HG03571 (cell line): ENCODE results near the gene IRF1.

Experiments
- ATAC-seq: cut with Tn5 transposase; IDR thresholded peaks from one replicate; pipeline ENCODE4 v1.9.1; 2021; ENCODE audit not compliant: unreplicated experiment

Gene IRF1

GRCh38 chr5:132500931-132501628 lies 10.5 kb upstream of the IRF1 start:
- peak; percentile 26 for ATAC-seq

DNA sequence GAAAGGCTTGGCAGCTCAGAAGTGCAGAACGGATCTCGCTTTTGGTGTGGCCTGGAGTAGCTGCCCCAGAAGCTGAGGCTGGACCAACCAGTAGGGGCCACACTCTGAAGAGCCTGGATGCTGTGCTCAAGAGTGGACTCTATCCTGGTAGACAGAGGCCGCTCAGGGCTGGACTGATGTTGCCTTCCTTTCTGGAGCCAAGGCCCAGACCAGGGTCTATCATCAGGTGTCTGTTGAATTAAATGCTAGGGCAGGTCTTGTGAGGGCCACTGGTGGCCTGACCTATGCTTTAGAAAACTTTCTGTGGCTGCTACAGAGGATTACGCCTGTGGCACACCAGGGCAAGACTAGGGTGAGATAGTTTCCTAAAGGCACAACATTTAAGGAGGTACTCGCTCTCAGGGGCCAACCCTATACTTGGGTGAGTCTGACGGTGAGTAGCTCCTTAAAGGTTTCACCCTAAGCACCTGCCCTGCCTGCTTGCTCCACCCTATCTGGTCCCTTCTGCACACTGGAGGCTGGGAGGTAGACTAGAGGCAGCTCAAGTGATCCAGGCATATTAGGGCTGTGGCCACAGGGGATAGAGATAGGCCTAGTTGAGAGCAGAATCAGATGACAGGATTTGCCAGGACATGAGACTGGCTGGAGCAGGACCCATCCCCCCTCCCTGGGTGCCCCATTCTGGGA lies 9.8 kb upstream of the IRF1 start:
- no peak for ATAC-seq

GRCh38 chr5:132499440-132500243 lies 9.1 kb upstream of the IRF1 start:
- no peak for ATAC-seq

GRCh38 chr5:132498686-132499271 lies 8.2 kb upstream of the IRF1 start:
- ATAC-seq = no peak

GRCh38 chr5:132498152-132498551 lies 7.6 kb upstream of the IRF1 start:
- no peak for ATAC-seq

DNA sequence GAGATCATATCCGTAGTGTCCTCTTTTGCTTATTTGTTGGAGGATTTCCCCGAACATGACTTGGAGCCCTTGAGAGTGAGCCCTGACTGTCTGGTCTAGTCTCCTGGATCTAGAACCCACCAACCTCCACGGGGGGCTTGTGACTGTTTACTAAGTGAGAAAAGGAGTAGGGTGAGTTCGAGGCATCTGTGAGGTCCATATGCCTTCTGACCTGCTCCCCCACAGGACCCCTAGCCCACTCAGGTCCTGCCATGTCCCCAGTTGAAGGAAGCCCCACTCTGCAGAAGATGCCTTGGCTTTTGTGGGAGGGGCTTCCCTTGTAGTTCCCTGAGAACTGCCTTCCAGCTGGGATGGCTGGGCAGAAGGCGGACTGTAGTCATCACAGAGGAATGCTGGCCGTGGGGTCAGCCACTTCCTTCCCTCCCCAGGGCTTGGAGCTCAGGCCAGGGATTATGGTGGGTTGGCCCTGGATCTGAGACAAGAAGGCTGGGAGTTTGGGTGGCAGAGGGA lies 7.0 kb upstream of the IRF1 start:
- no peak for ATAC-seq

DNA sequence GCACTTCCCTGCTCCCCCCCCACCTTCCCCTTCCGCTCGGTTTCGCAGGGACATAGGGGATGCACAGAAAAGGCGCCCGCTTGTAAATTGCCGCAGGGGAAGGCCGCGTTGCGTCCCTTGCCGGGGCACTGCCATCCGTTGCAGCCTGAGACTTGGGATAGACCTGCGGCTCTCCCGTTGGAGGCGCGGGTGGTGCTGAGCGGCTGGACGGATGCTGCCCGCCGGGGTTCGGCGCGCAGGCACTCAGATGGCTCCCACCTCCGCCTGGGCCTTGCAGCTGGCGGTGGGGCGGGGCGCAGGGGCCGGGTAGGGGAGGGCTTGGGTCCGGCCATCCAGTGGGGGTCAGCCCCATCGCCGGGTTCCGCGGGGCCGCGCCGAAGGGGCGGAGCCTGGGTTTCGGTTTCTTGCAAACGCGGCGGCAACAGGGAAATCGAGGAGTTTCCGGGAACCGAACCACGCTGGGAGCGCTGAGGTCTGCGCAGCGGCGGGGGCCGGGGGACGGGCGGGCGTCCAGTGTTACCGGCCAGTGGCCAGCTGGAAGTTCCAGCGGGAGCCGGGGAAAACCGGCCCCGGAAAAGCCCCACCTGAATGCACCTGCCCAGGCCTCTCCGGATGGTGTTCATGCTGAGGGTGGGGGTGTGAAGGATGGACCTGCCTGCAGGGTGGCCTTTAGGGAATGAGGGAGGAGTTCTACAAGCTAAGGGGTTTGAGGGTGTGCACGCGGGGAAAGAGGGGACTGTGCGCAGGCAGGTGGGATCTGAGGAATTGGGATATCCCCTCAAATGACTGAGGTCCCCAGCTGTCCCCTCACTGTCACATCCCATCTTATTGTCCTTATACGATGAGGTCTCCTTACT lies 6.3 kb upstream of the IRF1 start:
- peak; percentile 42 for ATAC-seq

GRCh38 chr5:132496191-132496630 lies 5.6 kb upstream of the IRF1 start:
- peak; percentile 32 for ATAC-seq

DNA sequence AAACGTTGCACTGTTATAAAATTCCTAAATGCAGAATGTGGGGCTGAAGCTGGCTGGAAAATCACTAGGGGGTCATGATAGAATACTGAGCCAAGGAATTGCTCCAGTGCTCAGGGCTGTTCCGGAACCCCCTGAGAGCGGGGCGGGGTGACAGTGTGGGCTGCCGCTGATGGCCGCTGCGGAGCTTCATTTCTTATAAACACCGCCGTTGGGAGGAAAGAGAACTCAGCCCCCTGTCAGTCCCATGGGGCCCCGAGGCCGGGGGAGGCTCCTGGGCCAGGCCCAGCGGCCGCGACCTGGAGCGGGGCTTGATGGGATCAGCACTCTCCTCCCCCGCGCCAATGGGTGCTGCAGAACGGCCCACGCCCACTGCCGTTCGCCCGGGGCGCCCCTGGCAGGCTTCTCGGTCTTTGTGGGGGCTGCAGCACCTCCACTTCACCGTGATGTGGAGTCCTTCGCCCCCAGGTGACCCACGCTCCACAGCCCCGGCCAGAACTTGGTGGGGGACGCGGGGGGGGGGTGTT lies 5.2 kb upstream of the IRF1 start:
- ATAC-seq = peak; percentile 22

- no peak for ATAC-seq
These were observed 3.2 kb upstream of the IRF1 start for GRCh38 chr5:132493821-132494220.

DNA sequence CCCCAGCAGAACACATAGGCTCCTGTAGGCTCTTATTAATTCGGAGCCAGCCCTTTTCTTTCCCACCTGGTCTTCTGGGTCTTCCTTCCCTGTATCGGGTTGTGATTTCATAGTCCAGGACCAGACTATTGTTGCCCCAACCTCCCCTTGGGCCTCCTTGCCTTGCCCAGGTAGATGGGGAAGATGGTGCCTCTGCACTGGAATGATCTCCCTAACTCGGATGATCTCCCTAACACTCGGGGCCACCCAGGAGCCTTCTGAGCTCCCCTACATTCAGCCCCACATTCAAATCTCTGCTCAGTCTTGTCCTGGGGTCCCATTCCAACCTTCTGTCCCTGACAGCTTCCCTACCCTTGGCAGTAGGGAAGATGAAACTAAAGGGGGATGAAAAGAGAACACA lies 2.7 kb upstream of the IRF1 start:
- no peak for ATAC-seq

DNA sequence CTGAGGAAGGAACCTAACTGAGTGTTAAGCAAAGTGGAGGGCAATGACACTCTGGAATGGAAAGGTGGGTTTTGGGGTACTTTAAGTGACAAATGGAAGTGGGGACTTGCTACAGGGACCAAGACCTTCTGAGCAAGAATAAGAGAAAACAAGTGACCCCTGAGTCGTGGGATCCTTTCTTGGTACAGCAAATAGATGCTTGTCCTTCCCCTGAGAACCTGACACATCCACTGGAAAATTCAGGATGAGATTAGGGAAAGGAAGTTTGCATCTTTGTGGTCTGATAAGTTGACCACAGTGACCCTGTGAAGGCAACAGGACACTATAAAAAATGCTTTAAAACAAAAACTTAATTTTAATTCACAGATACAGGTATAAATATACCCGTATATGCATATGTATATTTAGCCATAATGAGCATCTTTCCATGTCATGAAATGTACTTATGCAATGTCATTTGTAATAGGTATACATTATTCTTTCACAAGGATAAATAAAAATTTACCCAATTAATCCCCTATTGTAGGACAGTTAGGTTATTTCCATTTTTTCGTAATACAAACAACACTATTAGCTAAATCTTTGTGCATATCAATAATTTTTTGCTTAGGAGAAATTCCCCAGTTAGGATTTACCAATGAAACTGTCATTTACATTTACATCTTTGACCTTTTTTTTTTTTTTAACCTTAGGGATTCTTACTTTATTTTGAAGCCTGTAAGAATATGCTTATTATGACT lies 2.0 kb upstream of the IRF1 start:
- ATAC-seq = no peak

DNA sequence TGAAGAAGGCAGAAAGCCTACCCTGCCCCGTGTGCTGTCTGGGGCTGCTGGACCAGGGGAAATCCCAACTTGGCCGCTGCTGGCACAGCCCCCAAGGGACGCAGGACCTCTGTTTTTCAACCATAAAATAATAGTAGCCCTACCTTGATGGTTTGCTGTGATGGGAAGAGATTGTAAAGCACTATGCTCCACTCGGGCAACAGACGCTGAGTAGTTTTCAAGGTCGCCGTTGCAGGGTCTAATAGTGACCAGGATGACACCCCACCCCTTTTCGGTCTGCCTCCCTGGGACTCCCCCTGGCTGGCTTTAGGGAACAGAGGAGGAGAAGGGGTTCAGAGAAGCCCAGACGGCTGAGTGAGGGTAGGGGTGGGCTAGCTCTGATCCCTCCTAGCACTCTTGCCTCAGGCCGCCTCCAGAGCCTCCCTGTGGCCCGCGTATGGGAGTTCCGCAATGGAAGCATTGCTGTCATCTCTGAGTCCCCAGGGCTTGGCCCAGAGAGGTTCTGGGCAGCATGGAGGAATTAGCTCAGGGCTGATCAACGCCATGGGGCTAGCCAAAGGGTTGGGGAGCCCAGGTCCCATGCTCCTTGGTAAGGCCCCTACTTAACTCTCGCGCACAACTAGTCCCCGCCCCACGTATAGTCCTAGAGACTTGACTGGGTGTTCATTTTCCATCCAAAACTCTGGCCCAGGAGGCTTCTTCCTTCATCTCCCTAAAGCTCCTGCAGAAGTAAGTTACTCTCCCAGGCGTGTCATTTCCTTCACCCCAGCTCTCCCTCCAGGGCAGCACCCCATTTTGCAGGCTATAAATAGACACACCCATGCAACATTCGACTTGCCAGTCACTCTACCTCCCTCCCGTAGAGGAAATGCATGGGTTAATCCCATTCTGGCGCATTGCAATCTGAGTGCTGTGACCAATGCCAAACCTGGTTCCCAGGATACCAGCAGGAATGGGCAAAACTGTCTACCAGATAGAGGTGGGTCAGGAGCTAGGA lies 1.1 kb upstream of the IRF1 start:
- ATAC-seq = peak; percentile 17

GRCh38 chr5:132489871-132490483 lies 596 bp downstream of the IRF1 start:
- peak; percentile 19 for ATAC-seq

DNA sequence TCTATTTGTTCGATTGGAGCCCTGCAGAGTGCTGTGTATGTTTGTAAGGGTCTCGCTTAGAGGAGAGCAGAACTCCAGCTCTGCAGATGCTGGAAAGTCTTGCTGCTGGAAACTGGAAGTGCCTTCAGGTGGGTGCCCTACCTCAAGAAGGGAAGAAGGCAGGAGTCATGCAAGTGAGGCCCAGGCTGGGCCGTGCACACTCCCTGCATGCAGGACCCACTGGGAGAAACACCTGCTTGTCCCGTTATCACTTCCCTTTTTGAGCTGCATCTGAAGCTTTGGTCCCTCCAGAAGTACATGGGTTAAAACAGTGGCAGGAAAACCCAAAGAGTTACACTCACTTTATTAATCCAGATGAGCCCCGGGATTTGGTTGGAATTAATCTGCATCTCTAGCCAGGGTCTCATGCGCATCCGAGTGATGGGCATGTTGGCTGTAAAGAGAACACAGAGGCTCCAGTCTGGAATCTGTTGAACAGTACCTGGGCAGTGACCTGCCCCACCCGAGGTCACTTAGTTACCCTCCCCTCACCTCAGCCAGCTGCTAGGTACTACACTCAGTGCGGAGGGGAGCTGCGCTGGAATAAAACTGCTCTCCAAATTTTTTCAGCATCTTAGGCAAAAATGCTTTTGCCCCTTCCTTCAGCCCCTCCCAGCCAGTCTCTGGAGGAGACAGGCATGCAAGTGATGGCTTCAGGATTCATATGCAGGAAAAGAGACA lies 1.4 kb downstream of the IRF1 start:
- no peak for ATAC-seq

DNA sequence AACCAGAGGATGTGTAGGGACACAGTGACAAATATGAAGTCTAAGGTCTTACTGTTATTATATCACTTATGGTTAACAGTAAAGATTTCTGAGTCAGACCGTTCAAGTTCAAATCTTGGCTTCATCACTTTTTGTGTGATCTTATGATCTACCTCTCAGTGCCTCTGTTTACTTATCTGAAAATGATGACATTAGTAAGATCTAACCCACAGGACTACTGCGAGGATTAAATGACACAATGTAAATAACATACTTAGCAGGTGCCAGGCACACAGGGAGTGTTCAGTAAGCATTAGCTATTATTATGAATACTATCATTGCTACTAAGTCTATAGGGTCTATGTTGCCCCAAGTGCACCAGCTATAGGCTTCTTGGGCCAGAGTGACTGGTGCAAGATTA lies 2.0 kb downstream of the IRF1 start:
- ATAC-seq = no peak
